ENCODE data around the gene ADAMTS14.

The ADAMTS14 gene

GRCh38 chr10:70673043-70673928, 980 bp downstream of the ADAMTS14 start:
- DNase-seq (ENCODE audit: extremely low read depth in 1 of 2, low read depth in 1 of 2), result no peak

GRCh38 chr10:70673929-70674559, 1.7 kb downstream of the ADAMTS14 start:
- DNase-seq (ENCODE audit: extremely low read depth in 1 of 2, low read depth in 1 of 2), result no peak

- DNase-seq (ENCODE audit: extremely low read depth in 1 of 2, low read depth in 1 of 2), result no peak
Measured at GRCh38 chr10:70674560-70675495, 2.5 kb downstream of the ADAMTS14 start.

GRCh38 chr10:70675496-70676161, 3.3 kb downstream of the ADAMTS14 start:
- DNase-seq (ENCODE audit: extremely low read depth in 1 of 2, low read depth in 1 of 2), result no peak

GRCh38 chr10:70676511-70676910, 4.2 kb downstream of the ADAMTS14 start:
- no peak for DNase-seq (ENCODE audit: extremely low read depth in 1 of 2, low read depth in 1 of 2)

GRCh38 chr10:70677016-70677415, 4.7 kb downstream of the ADAMTS14 start:
- no peak for DNase-seq (ENCODE audit: extremely low read depth in 1 of 2, low read depth in 1 of 2)

- DNase-seq (ENCODE audit: extremely low read depth in 1 of 2, low read depth in 1 of 2), result no peak
Measured at GRCh38 chr10:70677620-70678249, 5.4 kb downstream of the ADAMTS14 start.

GRCh38 chr10:70678250-70678635, 5.9 kb downstream of the ADAMTS14 start:
- DNase-seq (ENCODE audit: extremely low read depth in 1 of 2, low read depth in 1 of 2), result no peak

- DNase-seq (ENCODE audit: extremely low read depth in 1 of 2, low read depth in 1 of 2), result no peak
Measured at GRCh38 chr10:70678757-70679489, 6.6 kb downstream of the ADAMTS14 start.

- DNase-seq (ENCODE audit: extremely low read depth in 1 of 2, low read depth in 1 of 2), result no peak
Measured at GRCh38 chr10:70679498-70679897, 7.2 kb downstream of the ADAMTS14 start.

- no peak for DNase-seq (ENCODE audit: extremely low read depth in 1 of 2, low read depth in 1 of 2)
Measured at GRCh38 chr10:70680899-70681730, 8.8 kb downstream of the ADAMTS14 start.

- no peak for DNase-seq (ENCODE audit: extremely low read depth in 1 of 2, low read depth in 1 of 2)
Measured at GRCh38 chr10:70681731-70682005, 9.4 kb downstream of the ADAMTS14 start.

GRCh38 chr10:70682920-70683600, 10.8 kb downstream of the ADAMTS14 start:
- DNase-seq (ENCODE audit: extremely low read depth in 1 of 2, low read depth in 1 of 2), result peak; percentile 2 to 24

GRCh38 chr10:70683601-70683934, 11.3 kb downstream of the ADAMTS14 start:
- no peak for DNase-seq (ENCODE audit: extremely low read depth in 1 of 2, low read depth in 1 of 2)

GRCh38 chr10:70683940-70684339, 11.6 kb downstream of the ADAMTS14 start:
- no peak for DNase-seq (ENCODE audit: extremely low read depth in 1 of 2, low read depth in 1 of 2)

GRCh38 chr10:70684374-70684773, 12.1 kb downstream of the ADAMTS14 start:
- DNase-seq (ENCODE audit: extremely low read depth in 1 of 2, low read depth in 1 of 2), result no peak

- DNase-seq (ENCODE audit: extremely low read depth in 1 of 2, low read depth in 1 of 2), result no peak
Measured at GRCh38 chr10:70684839-70685454, 12.6 kb downstream of the ADAMTS14 start.

- DNase-seq (ENCODE audit: extremely low read depth in 1 of 2, low read depth in 1 of 2), result no peak
Measured at GRCh38 chr10:70685455-70685911, 13.2 kb downstream of the ADAMTS14 start.

All from stimulated activated CD8-positive, alpha-beta memory T cell treated with anti-CD3 and anti-CD28 coated beads, Interleukin-7, amount 100 ng/mL, for 48 hours (primary cell).